ENCODE measurements around the gene ADGRD2.
"Not testable (repeated sequence)": the region's sequence is repeated elsewhere in the genome, so short reads cannot be mapped to it uniquely, and the experiment has no call there.

The ADGRD2 gene, protein sequence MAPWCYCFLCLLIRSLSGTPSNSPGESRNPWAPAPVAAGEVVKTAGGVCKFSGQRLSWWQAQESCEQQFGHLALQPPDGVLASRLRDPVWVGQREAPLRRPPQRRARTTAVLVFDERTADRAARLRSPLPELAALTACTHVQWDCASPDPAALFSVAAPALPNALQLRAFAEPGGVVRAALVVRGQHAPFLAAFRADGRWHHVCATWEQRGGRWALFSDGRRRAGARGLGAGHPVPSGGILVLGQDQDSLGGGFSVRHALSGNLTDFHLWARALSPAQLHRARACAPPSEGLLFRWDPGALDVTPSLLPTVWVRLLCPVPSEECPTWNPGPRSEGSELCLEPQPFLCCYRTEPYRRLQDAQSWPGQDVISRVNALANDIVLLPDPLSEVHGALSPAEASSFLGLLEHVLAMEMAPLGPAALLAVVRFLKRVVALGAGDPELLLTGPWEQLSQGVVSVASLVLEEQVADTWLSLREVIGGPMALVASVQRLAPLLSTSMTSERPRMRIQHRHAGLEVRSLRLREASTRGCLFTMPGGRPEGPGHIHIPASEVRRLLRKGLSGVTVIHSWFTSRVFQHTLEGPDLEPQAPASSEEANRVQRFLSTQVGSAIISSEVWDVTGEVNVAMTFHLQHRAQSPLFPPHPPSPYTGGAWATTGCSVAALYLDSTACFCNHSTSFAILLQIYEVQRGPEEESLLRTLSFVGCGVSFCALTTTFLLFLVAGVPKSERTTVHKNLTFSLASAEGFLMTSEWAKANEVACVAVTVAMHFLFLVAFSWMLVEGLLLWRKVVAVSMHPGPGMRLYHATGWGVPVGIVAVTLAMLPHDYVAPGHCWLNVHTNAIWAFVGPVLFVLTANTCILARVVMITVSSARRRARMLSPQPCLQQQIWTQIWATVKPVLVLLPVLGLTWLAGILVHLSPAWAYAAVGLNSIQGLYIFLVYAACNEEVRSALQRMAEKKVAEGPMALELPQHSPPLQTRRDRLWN

GRCh38 chr9:124450241-124450924 is at the start of gene ADGRD2:
ADGRD2 (plus strand) TSS chr9:124450451; CDS start chr9:124451667, 1,216 bp downstream.
- DNase-seq: no peak

GRCh38 chr9:124403246-124403645 is 47.0 kb upstream of the ADGRD2 start:
- no peak for DNase-seq

DNA sequence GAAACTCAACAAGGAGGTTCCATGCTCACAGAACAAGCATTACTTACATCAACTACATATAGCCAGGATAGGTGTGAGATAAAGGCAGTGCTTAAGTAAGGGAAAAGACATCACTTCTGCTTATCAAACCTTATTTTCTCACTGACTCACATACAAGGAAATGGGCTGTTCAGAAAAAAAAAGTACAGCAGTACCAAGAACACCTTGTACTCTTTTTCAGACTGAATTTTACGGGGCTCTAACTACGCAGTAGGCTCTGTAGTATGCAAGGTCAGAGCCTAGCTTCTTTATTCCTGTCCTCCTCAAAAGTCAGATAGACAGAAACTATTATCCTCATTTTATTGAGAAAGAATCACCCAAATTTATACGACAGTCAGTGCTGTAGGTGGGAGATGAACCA is 40.8 kb upstream of the ADGRD2 start:
- DNase-seq: no peak

DNA sequence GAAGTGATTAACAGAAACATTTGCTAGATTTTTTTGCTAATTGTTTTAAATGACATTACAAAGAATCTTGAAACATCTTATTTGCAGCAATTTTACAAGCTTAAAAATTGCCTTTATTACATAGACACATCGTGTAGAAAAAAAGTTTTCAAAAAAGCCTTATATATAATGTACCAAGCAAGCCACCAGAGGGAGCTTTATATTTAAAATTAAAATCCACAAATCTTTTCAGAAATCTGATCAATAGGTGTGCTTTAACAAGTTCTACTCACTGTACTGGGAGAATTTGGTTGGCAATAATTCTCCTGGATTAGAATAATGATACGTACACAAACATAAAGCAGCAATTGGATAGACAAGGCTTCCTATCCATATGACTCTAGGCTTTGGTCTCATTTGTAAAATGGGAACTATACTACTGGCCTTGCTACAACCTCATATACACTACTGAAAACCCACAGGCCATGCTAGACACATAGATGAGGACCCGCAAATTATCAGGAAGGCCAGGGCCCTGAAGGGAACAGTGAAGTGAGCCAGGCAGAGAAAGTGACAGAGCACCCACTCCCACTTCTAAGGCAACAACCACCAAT is 39.8 kb upstream of the ADGRD2 start:
- no peak for DNase-seq

- DNase-seq: no peak
Measured at GRCh38 chr9:124411514-124412227, 38.6 kb upstream of the ADGRD2 start.

- no peak for DNase-seq
Measured at GRCh38 chr9:124412228-124412575, 38.0 kb upstream of the ADGRD2 start.

GRCh38 chr9:124414612-124415011 is 35.6 kb upstream of the ADGRD2 start:
- no peak for DNase-seq

DNA sequence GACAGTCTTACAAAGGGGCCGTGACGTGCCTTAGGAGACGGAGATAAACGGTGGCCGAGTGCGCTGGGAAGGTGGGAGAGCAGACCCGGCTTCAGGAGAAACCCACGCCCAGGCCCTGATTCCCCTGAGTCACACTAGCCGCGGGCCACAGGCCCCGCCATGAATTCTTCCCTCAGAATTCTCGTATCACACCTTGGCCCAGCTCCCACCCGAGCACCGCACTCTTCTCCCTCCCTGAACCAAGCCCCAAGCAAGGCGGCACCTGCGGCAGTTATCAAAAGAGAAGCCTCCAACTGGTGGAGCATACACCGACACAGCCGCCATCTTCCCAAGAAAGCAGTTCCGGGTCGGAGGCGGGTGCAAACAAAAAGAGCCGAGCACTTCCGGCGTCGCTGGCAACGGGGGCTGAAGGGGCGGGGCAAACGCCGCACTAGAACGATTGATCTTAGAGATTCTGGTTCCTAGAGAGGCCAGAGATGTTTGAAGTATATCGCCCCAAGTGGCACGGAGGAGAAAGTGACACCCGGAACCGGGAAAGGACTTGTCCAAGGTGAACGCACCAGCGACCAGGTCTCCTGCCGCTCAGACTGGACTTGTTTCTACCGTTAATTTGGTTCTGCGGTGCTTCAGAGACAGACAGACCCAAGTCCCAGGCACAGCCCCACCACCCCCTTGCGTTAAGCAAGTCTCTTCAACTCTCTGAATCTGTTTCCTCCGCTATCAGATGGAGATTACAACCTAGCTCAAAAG is 35.0 kb upstream of the ADGRD2 start, which contains the start of gene PSMB7:
Gene PSMB7, minus strand, starts transcription at position 341 of the 750 bp plus-strand sequence. Its CDS starts 17 bp downstream, at position 324.
- DNase-seq: peak; percentile 97

- DNase-seq: no peak
Measured at GRCh38 chr9:124415852-124416484, 34.3 kb upstream of the ADGRD2 start.

DNA sequence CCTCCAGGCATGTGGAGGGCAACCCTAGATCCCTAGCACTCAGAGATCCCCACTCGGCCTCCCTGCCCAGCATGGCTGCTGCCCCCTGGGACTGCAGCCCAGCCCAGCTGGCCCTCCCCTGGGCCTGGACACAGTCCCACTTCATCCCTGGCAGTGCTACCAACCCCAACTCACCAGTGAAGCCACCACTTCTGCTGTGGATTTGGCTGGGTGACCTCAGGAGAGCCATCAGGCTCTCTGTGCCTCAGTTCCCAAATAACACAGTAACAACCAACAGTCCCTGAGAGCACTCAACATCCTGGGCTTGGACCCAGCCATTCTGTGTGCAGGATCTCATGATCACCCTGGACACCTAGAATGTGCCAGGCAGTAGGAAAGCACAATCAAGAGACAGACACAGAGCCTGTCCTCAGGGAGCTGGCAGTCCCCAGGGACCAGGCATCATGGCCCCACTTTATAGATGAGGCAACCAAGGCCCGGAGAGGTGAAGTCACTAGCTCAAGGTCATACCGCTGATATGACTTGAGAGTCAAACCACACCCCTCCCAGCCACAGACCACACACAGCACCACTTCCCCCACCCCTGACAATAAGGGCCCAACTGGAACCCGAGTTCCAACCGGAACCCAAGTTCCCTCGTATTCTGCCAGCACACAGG is 30.3 kb upstream of the ADGRD2 start:
- no peak for DNase-seq

GRCh38 chr9:124420991-124421543 is 29.2 kb upstream of the ADGRD2 start:
- no peak for DNase-seq

GRCh38 chr9:124423155-124423554 is 27.1 kb upstream of the ADGRD2 start:
- no peak for DNase-seq

GRCh38 chr9:124423591-124423990 is 26.7 kb upstream of the ADGRD2 start:
- DNase-seq: no peak

- not testable (repeated sequence) for DNase-seq
Measured at GRCh38 chr9:124425733-124426132, 24.5 kb upstream of the ADGRD2 start.

DNA sequence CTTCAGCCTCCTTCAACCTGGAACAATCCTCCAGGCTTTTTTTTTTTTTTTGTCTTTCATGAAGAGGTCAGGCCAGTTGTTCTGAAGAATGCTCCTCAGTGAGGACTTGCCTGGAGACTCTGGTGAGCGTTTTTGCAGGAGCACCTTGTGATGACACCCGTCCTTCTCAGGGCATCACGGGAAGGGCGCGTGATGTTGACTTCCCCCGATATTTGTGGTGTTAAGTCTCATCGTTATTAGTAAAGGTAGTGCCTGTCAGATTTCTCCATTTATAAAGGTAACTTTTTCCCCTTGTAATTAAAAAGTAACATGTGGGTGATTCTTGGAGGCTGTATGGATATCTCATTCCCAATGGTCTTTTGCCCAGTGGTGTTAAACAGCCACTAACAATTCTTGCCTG is 23.9 kb upstream of the ADGRD2 start:
- DNase-seq: no peak

GRCh38 chr9:124427281-124427680 is 23.0 kb upstream of the ADGRD2 start:
- DNase-seq: no peak

DNA sequence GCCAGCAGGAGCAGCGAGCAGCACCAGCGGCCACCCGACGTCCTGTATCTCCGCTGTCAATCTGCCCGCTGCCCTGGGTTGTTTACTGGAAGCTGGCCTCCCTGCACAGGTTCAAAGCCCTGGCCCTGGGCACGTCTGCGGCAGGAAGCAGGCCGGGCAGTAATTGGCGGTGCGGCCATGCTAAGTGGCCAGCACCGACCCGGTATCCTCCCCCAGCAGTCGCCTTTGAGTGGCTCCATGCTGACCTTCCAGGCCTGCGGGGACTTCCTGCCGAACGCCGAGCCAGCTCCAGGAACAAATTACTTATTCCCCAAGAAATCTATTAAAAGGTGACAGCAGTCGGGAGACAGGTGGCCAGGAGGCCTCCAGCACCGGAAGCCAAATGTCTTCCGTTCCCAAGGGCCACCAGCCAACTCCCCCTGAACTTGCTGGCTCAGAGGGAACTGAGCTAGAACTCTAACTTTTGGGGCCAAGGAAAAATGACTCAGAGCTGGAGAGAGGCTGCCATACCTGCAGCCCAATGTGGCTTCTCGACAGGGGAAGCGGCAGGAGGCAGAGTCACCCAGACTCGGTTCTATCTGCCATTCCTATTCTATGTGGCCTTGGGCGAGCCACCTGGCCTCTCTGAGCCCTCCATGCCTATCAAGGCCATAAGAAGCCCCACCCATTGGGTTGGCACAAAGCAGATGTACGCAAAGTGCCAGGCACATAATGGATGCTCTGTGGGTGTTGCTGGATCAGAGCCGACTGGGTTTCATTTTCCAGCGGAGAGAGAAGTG is 21.3 kb upstream of the ADGRD2 start:
- no peak for DNase-seq

- no peak for DNase-seq
Measured at GRCh38 chr9:124429530-124429867, 20.8 kb upstream of the ADGRD2 start.

GRCh38 chr9:124436320-124436719 is 13.9 kb upstream of the ADGRD2 start:
- DNase-seq: no peak
